Occipital lobe (tissue), 2 donors: ENCODE data around the gene GOLGA8A. TPM values are rescaled to one million over a fixed set of nuclear protein-coding genes. Genes with fewer than 3 reads are reported as not detected.
"Not testable (repeated sequence)": the region's sequence is repeated elsewhere in the genome, so short reads cannot be mapped to it uniquely, and the experiment has no call there.

Experiments
- DNase-seq: peaks from one replicate; lab custom pipeline; 2025; lab: John Stamatoyannopoulos, UW
- total RNA-seq: library from RNA; depleted of rRNA; stranded (reverse); fragments of >200 nt; gene quantifications from one replicate; pipeline ENCODE4 v1.2.3, GENCODE V29; 2014

The GOLGA8A gene
- total RNA-seq, 1 donor from 2014 or later: 29.6 TPM

GRCh38 chr15:34409511-34409910 is 28.1 kb downstream of the GOLGA8A start:
- not testable (repeated sequence) for DNase-seq

- DNase-seq: not testable (repeated sequence)
These were observed 28.6 kb downstream of the GOLGA8A start for GRCh38 chr15:34408973-34409372.

- DNase-seq: not testable (repeated sequence)
These were observed 33.7 kb downstream of the GOLGA8A start for GRCh38 chr15:34403899-34404298.

GRCh38 chr15:34403160-34403598 is 34.4 kb downstream of the GOLGA8A start:
- not testable (repeated sequence) for DNase-seq

- DNase-seq: not testable (repeated sequence)
These were observed 39.9 kb downstream of the GOLGA8A start for GRCh38 chr15:34397637-34398259.

GRCh38 chr15:34392981-34393380 is 44.6 kb downstream of the GOLGA8A start:
- not testable (repeated sequence) for DNase-seq

- DNase-seq: not testable (repeated sequence)
These were observed 48.0 kb downstream of the GOLGA8A start for GRCh38 chr15:34389594-34390086.

Other genes starting within 250 kb of the GOLGA8A start
- 117 TPM for gene KATNBL1, start 227.7 kb downstream of the GOLGA8A start, total RNA-seq
- gene EMC4, start 212.8 kb downstream of the GOLGA8A start, total RNA-seq: 128 TPM
- 39.5 TPM for gene SLC12A6, start 100.0 kb downstream of the GOLGA8A start, total RNA-seq
- gene NOP10, start 94.7 kb downstream of the GOLGA8A start, total RNA-seq: 77.4 TPM
- not detected for gene NUTM1, start 94.5 kb downstream of the GOLGA8A start, total RNA-seq
- gene LPCAT4, start 70.6 kb downstream of the GOLGA8A start, total RNA-seq: 16.4 TPM
- gene GOLGA8B, start 145.8 kb upstream of the GOLGA8A start, total RNA-seq: 39.9 TPM